Measurements from ENCODE around the gene TMEM190. TPM values are rescaled to one million over a fixed set of nuclear protein-coding genes. Genes with fewer than 3 reads are reported as not detected.
"Not testable (repeated sequence)": the region's sequence is repeated elsewhere in the genome, so short reads cannot be mapped to it uniquely, and the experiment has no call there.

The TMEM190 gene
- total RNA-seq, 1 donor = not detected

- no peak overlapping the region for H3K4me3 ChIP-seq (ENCODE audit: low read depth, low read length)
- no peak for DNase-seq (ENCODE audit: low read depth)
- TF ChIP-seq, protein P1, sequence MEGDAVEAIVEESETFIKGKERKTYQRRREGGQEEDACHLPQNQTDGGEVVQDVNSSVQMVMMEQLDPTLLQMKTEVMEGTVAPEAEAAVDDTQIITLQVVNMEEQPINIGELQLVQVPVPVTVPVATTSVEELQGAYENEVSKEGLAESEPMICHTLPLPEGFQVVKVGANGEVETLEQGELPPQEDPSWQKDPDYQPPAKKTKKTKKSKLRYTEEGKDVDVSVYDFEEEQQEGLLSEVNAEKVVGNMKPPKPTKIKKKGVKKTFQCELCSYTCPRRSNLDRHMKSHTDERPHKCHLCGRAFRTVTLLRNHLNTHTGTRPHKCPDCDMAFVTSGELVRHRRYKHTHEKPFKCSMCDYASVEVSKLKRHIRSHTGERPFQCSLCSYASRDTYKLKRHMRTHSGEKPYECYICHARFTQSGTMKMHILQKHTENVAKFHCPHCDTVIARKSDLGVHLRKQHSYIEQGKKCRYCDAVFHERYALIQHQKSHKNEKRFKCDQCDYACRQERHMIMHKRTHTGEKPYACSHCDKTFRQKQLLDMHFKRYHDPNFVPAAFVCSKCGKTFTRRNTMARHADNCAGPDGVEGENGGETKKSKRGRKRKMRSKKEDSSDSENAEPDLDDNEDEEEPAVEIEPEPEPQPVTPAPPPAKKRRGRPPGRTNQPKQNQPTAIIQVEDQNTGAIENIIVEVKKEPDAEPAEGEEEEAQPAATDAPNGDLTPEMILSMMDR (IDR thresholded peaks at IDR 0.05; ENCODE audit: insufficient read depth, low read length) = no peak
These were observed 16.5 kb downstream of the TMEM190 start for GRCh38 chr19:55392820-55393761.

GRCh38 chr19:55398200-55398925, 21.7 kb downstream of the TMEM190 start:
- DNase-seq (ENCODE audit: low read depth) = no peak
- H3K4me3 ChIP-seq (ENCODE audit: low read depth, low read length) = no peak overlapping the region
- TF ChIP-seq, protein P1 (IDR thresholded peaks at IDR 0.05; ENCODE audit: insufficient read depth, low read length) = no peak

DNA sequence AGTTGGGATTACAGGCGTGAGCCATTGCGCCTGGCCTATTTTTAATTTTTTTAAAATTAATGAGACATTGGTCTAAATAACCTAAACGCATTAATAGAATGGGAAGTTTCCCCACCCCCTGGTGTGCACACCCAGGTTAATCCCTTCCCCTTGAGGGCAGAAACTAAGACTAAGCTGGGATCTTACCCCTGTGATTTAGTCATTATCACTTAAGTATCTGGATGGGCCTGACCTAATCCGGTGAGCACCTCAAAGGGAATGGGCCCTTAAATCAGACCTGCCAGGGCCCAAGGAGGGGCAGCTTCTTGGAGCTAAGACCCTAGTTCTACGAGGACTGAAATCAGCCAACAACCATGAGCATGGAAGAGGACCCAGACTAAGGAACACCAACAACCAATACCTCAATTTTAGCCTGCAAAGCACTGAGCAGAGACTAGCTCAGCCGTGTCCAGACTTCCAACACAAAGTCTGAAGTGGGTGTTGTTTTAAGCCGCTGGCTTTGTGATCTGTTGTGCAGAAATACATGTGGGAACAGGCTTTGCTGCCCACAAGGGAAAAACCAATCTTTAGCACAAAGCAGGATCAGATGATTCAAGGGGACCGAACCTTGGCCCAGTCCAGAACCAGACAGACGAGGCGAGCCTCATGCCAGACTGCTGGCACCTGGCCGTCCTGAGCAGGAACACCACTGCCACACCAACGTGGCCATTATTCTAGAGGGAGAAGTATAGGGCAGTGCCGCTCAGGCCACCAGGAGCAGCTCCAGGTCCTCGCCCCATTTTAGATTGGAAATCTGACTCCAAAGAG, 23.9 kb downstream of the TMEM190 start:
- TF ChIP-seq, protein P1 (IDR thresholded peaks at IDR 0.05; ENCODE audit: insufficient read depth, low read length) = no peak

DNA sequence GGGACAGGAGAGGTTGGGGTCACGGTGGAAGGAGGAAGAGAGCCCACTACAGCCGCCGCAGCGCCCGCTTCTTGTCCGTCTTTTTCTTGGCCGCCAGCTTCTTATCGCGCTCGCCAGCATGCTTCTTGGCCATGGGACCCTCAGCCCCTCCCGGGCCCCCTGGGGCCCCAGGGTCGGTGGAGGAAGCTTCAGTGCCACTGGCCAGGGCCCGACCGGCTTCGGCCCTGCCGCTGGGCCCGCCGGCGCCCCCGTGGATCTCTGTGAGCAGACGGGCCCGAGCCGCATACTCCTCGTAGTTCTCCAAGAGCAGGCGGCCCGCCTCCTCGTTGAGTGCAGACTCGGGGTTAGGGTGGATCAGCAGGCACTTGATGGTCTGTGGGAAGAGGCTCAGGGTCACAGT, 24.8 kb downstream of the TMEM190 start:
- DNase-seq (ENCODE audit: low read depth); H3K4me3 ChIP-seq (ENCODE audit: low read depth, low read length): not testable (repeated sequence)

More for the DNA sequence above, 23.9 kb downstream of the TMEM190 start:
- no peak for DNase-seq (ENCODE audit: low read depth)
- no peak overlapping the region for H3K4me3 ChIP-seq (ENCODE audit: low read depth, low read length)

GRCh38 chr19:55402509-55402908, 25.9 kb downstream of the TMEM190 start:
- TF ChIP-seq, protein P1 (IDR thresholded peaks at IDR 0.05; ENCODE audit: insufficient read depth, low read length) = no peak
- no peak overlapping the region for H3K4me3 ChIP-seq (ENCODE audit: low read depth, low read length)
- DNase-seq (ENCODE audit: low read depth) = no peak

DNA sequence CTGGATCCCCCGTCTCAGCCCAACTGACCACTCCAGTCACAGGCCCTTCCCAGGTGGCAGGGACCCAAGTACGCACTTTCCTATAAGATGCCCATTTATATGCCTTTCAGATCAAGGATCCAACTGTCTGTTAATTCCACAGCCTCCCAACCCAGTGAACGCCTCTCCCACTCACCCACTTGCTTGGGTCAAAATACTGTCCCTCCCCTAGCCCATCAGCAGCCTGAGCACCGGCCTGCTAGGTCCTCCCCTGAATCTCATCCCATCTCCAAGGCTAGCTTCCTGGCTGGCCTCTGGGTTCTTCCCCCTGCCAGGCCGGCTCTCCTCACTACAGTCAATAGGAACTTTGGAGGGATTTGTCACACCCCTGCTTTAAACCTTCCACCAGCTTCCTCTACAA, 29.0 kb downstream of the TMEM190 start:
- TF ChIP-seq, protein P1 (IDR thresholded peaks at IDR 0.05; ENCODE audit: insufficient read depth, low read length) = no peak
- peak overlapping the region; percentile 88 for H3K4me3 ChIP-seq (ENCODE audit: low read depth, low read length)
- DNase-seq (ENCODE audit: low read depth) = no peak

Data from fibroblast of the aortic adventitia (primary cell).